ENCODE results near the gene MAPK4.

DNA sequence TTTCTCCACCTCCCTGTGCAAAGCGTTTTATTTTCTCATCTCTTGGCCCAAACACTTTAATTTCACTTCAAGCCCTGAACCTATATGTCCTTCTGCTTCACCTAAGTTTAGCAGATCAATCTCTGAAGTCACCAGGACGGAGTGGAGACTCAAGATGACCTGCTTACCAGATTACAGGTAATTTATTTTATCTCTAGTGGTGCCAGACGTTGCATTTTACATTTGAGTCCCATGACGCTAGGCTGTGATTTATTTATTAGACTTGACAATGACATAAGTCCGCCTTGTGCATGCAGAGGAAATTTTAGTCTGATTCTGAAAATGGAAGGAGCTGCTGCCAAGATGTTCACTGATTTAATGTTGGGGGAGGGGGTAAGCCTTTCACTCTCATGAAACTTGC is 186.1 kb downstream of the MAPK4 start:
- TF ChIP-seq POLR2A (IDR thresholded peaks at IDR 0.05) = no peak
- TF ChIP-seq, protein P1, sequence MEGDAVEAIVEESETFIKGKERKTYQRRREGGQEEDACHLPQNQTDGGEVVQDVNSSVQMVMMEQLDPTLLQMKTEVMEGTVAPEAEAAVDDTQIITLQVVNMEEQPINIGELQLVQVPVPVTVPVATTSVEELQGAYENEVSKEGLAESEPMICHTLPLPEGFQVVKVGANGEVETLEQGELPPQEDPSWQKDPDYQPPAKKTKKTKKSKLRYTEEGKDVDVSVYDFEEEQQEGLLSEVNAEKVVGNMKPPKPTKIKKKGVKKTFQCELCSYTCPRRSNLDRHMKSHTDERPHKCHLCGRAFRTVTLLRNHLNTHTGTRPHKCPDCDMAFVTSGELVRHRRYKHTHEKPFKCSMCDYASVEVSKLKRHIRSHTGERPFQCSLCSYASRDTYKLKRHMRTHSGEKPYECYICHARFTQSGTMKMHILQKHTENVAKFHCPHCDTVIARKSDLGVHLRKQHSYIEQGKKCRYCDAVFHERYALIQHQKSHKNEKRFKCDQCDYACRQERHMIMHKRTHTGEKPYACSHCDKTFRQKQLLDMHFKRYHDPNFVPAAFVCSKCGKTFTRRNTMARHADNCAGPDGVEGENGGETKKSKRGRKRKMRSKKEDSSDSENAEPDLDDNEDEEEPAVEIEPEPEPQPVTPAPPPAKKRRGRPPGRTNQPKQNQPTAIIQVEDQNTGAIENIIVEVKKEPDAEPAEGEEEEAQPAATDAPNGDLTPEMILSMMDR (IDR thresholded peaks at IDR 0.05) = no peak
